Neural progenitor cell (in vitro differentiated cells): Measurements from ENCODE around the gene CASK. TPM values are rescaled to one million over a fixed set of nuclear protein-coding genes. Genes with fewer than 3 reads are reported as not detected.
"Not testable (repeated sequence)": the region's sequence is repeated elsewhere in the genome, so short reads cannot be mapped to it uniquely, and the experiment has no call there.

Experiments
- DNase-seq: peaks from one replicate; pipeline ENCODE4 v3.0.0-alpha.2; 2016; ENCODE audit warnings: low spot score
- H2AFZ ChIP-seq: fragments of 200-600 bp; sonication (generic); replicated peaks from 2 replicates; pipeline ENCODE4 v1.6.1; 2016; ENCODE audit warnings: antibody characterized with exemption
- H3F3A ChIP-seq: fragments of 200-600 bp; sonication (generic); 2 replicates; pipeline ENCODE4 v1.6.1; 2016; ENCODE audit warnings: antibody characterized with exemption, low read depth
- H3K27ac ChIP-seq: fragments of 200-600 bp; sonication (generic); 2 replicates; pipeline ENCODE4 v1.5.1; 2016; ENCODE audit warnings: mild to moderate bottlenecking
- H3K27me3 ChIP-seq: fragments of 200-600 bp; sonication (generic); 2 replicates; pipeline ENCODE4 v1.6.1; 2016; ENCODE audit warnings: mild to moderate bottlenecking, moderate library complexity
- H3K36me3 ChIP-seq: fragments of 200-600 bp; sonication (generic); 2 replicates; pipeline ENCODE4 v1.5.1; 2016
- H3K4me1 ChIP-seq: fragments of 200-600 bp; sonication (generic); 2 replicates; pipeline ENCODE4 v1.6.1; 2016; ENCODE audit warnings: mixed run types
- H3K4me2 ChIP-seq: fragments of 200-600 bp; sonication (generic); 2 replicates; pipeline ENCODE4 v1.6.1; 2016
- H3K4me3 ChIP-seq: fragments of 200-600 bp; sonication (generic); 2 replicates; pipeline ENCODE4 v1.5.1; 2016
- H3K79me2 ChIP-seq: fragments of 200-600 bp; sonication (generic); 2 replicates; pipeline ENCODE4 v1.6.1; 2016; ENCODE audit warnings: low read depth
- H3K9ac ChIP-seq: fragments of 200-600 bp; sonication (generic); 2 replicates; pipeline ENCODE4 v1.6.1; 2016
- H3K9me3 ChIP-seq: fragments of 200-600 bp; sonication (generic); 2 replicates; pipeline ENCODE4 v1.5.1; 2016; ENCODE audit warnings: low read depth
- H4K20me1 ChIP-seq: fragments of 200-600 bp; sonication (generic); 2 replicates; pipeline ENCODE4 v1.6.1; 2016; ENCODE audit warnings: low read depth
- H3K27ac Mint-ChIP-seq: 3 replicates; pipeline ENCODE4 v1.8.0; 2021; ENCODE audit warnings: mixed read lengths
- H3K27me3 Mint-ChIP-seq: 2 replicates; pipeline ENCODE4 v1.8.0; 2022; ENCODE audit warnings: low read depth, mild to moderate bottlenecking, inconsistent platforms, moderate library complexity, mixed read lengths; ENCODE audit not compliant: insufficient read depth
- H3K36me3 Mint-ChIP-seq: 3 replicates; pipeline ENCODE4 v1.8.0; 2021; ENCODE audit warnings: mixed read lengths
- H3K4me1 Mint-ChIP-seq: 3 replicates; pipeline ENCODE4 v1.8.0; 2021; ENCODE audit warnings: mixed read lengths
- H3K4me3 Mint-ChIP-seq: 3 replicates; pipeline ENCODE4 v1.8.0; 2021; ENCODE audit warnings: mild to moderate bottlenecking, moderate library complexity, mixed read lengths
- H3K9me3 Mint-ChIP-seq: 3 replicates; pipeline ENCODE4 v1.8.0; 2020; ENCODE audit warnings: mixed read lengths
- CTCF ChIP-seq: fragments of 200-600 bp; sonication (generic); IDR thresholded peaks from 2 replicates; pipeline ENCODE4 v1.5.1; 2017; ENCODE audit warnings: antibody characterized with exemption, mild to moderate bottlenecking
- EZH2 ChIP-seq: fragments of 200-600 bp; sonication (generic); IDR thresholded peaks from 2 replicates; pipeline ENCODE4 v1.6.1; 2017; ENCODE audit warnings: antibody characterized with exemption, mild to moderate bottlenecking, moderate library complexity
- EZH2phosphoT487 ChIP-seq: fragments of 200-600 bp; sonication (generic); IDR thresholded peaks from 2 replicates; pipeline ENCODE4 v1.6.1; 2017; ENCODE audit warnings: antibody characterized with exemption
- total RNA-seq: library from RNA; depleted of rRNA; stranded (reverse); fragments of >200 nt; gene quantifications from 2 replicates; pipeline ENCODE4 v1.2.3, GENCODE V29; 2015; ENCODE audit warnings: low replicate concordance

The CASK gene
- total RNA-seq, 1 donor from 2014 or later, result 85.4 TPM

DNA sequence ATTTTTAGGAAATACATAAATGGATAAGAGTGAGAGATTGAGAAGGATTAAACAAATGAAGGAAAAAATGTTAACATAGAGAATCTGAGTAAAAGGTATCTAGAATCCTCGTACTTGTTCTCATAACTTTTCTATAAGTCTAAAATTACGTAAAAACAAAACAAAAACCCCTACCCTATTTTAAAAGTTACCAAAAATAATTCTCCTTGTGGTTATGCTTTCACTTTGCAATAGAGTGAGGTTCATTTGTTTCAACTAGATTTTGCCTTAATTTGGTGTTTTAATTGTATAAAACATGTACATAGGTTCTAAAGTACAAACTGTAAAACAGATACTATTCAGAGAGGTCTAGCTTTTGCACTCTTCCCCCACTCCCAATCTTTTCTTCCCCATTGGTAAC is 238.4 kb downstream of the CASK start:
- no peak overlapping the region for H3K9ac ChIP-seq
- H3F3A ChIP-seq, result no peaks in the 10 kb centered on the region
- Mint-ChIP-seq H3K4me1 (no peaks in the 10 kb centered on the region), H3K27me3 (no peaks in the 10 kb centered on the region), H3K9me3 (peaks cover 3% of the 10 kb centered on the region), H3K4me3 (no peak overlapping the region), H3K27ac (no peak overlapping the region), H3K36me3 (peaks cover 3% of the 10 kb centered on the region)
- no peak overlapping the region for H3K27ac ChIP-seq
- no peaks in the 10 kb centered on the region for H4K20me1 ChIP-seq
- TF ChIP-seq CTCF, result no peak
- TF ChIP-seq EZH2phosphoT487, result no peak
- TF ChIP-seq EZH2, result no peak
- no peak overlapping the region for H3K4me2 ChIP-seq
- no peaks in the 10 kb centered on the region for H3K36me3 ChIP-seq
- no peak overlapping the region for H3K4me3 ChIP-seq
- H3K79me2 ChIP-seq, result no peaks in the 10 kb centered on the region
- no peaks in the 10 kb centered on the region for H3K27me3 ChIP-seq
- no peaks in the 10 kb centered on the region for H3K9me3 ChIP-seq
- H2AFZ ChIP-seq, result no peak overlapping the region
- no peaks in the 10 kb centered on the region for H3K4me1 ChIP-seq
- DNase-seq, result no peak

- no peak for TF ChIP-seq EZH2phosphoT487
- TF ChIP-seq EZH2, result no peak
- no peak for TF ChIP-seq CTCF
- H3K9me3 ChIP-seq, result no peaks in the 10 kb centered on the region
- H3K27ac Mint-ChIP-seq, result no peak overlapping the region
Observed at GRCh38 chrX:41684138-41684537, 239.2 kb downstream of the CASK start.

GRCh38 chrX:41677183-41678060 is 245.9 kb downstream of the CASK start:
- no peaks in the 10 kb centered on the region for H3K27me3 ChIP-seq
- no peaks in the 10 kb centered on the region for H3K79me2 ChIP-seq
- Mint-ChIP-seq H3K9me3 (peaks cover 3% of the 10 kb centered on the region), H3K4me3 (no peak overlapping the region), H3K27ac (no peak overlapping the region), H3K4me1 (no peaks in the 10 kb centered on the region), H3K36me3 (peaks cover 4% of the 10 kb centered on the region), H3K27me3 (no peaks in the 10 kb centered on the region)
- H3K27ac ChIP-seq, result no peak overlapping the region
- no peaks in the 10 kb centered on the region for H3K9me3 ChIP-seq
- H2AFZ ChIP-seq, result no peak overlapping the region
- no peak for DNase-seq
- no peak overlapping the region for H3K4me2 ChIP-seq
- H3K9ac ChIP-seq, result no peak overlapping the region
- H4K20me1 ChIP-seq, result no peaks in the 10 kb centered on the region
- H3K36me3 ChIP-seq, result no peaks in the 10 kb centered on the region
- TF ChIP-seq EZH2phosphoT487 (no peak), CTCF (no peak), EZH2 (no peak)
- no peak overlapping the region for H3K4me3 ChIP-seq
- H3F3A ChIP-seq, result no peaks in the 10 kb centered on the region
- peaks cover 1% of the 10 kb centered on the region for H3K4me1 ChIP-seq

More at GRCh38 chrX:41684138-41684537, 239.2 kb downstream of the CASK start:
- H3K9ac ChIP-seq, result no peak overlapping the region
- Mint-ChIP-seq H3K9me3 (peaks cover 3% of the 10 kb centered on the region), H3K4me3 (no peak overlapping the region), H3K27me3 (no peaks in the 10 kb centered on the region), H3K4me1 (no peaks in the 10 kb centered on the region), H3K36me3 (peaks cover 3% of the 10 kb centered on the region)
- no peaks in the 10 kb centered on the region for H3K79me2 ChIP-seq
- H3K4me1 ChIP-seq, result no peaks in the 10 kb centered on the region
- H3K4me3 ChIP-seq, result no peak overlapping the region
- no peak overlapping the region for H3K27ac ChIP-seq
- no peaks in the 10 kb centered on the region for H3F3A ChIP-seq
- no peaks in the 10 kb centered on the region for H3K36me3 ChIP-seq
- no peak overlapping the region for H3K4me2 ChIP-seq
- no peaks in the 10 kb centered on the region for H4K20me1 ChIP-seq
- H2AFZ ChIP-seq, result no peak overlapping the region
- DNase-seq, result no peak
- H3K27me3 ChIP-seq, result no peaks in the 10 kb centered on the region

DNA sequence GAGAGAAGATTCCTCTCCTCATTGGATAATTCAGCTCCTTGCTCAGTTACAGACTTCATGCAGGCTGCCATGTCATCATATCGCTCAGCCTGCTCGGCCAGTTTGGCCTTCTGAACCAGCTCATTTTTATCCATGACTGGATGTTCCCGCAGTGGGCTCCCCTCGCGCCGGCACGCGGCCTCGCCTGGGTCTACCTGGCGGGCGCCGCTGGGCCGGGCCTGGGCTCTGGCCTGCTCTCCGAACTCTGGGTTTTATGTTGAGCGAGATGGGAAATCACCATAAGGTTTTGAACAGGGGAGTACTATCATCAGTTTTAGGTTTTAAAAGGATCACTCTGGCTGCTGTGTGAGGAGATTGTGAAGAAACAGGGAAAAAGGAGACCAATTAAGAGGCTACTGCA is 247.0 kb downstream of the CASK start:
- H3K27me3 ChIP-seq, H3K4me1 ChIP-seq, DNase-seq, H3K9me3 ChIP-seq, H2AFZ ChIP-seq, H3K27ac ChIP-seq, H3K4me1 Mint-ChIP-seq, H3K27me3 Mint-ChIP-seq, H3K4me2 ChIP-seq, H3K79me2 ChIP-seq, H3K4me3 ChIP-seq, H3K9me3 Mint-ChIP-seq, H3K4me3 Mint-ChIP-seq, H3K9ac ChIP-seq, H4K20me1 ChIP-seq, H3K36me3 Mint-ChIP-seq, H3F3A ChIP-seq, H3K36me3 ChIP-seq, H3K27ac Mint-ChIP-seq: not testable (repeated sequence)
